ENCODE data around the gene FGB.

- TF ChIP-seq CTCF (IDR thresholded peaks at IDR 0.05) (no peak), REST (IDR thresholded peaks at IDR 0.05; ENCODE audit: insufficient read depth in 1 of 2, low read depth in 2 of 2, low read length in 1 of 2) (no peak), POLR2AphosphoS5 (IDR thresholded peaks at IDR 0.05; ENCODE audit: low read depth, low read length) (no peak)
Measured at GRCh38 chr4:154582723-154583122, 19.9 kb downstream of the FGB start.
